Loucy (cell line): Measurements from ENCODE around the gene CPLANE2.

Experiments
- CTCF ChIP-seq: fragments of 200-600 bp; sonication (generic); conservative IDR thresholded peaks from 2 replicates; pipeline ENCODE4 v1.5.1; 2014; ENCODE audit warnings: mild to moderate bottlenecking, antibody characterized with exemption, low read length
- EZH2phosphoT487 ChIP-seq: fragments of 200-600 bp; IDR thresholded peaks from 2 replicates; pipeline ENCODE4 v1.6.1; 2018; ENCODE audit warnings: antibody characterized with exemption, mild to moderate bottlenecking, moderate library complexity, borderline replicate concordance

GRCh38 chr1:16184557-16185303 lies 52.3 kb downstream of the CPLANE2 start:
- TF ChIP-seq CTCF (no peak), EZH2phosphoT487 (no peak)
